Endothelial cell of umbilical vein (primary cell): Measurements from ENCODE around the gene MXI1.

Experiments used
- CTCF ChIP-seq, 2 donors: IDR thresholded peaks; 1 replicate in 1 of 2; 2 replicates in 1 of 2; pipeline ENCODE4 v1.5.1; 2011; ENCODE audit warnings: low read length in 2 of 2, mild to moderate bottlenecking in 2 of 2, moderate library complexity in 2 of 2, control low read depth in 1 of 2, inconsistent platforms in 1 of 2, low read depth in 1 of 2; ENCODE audit not compliant: insufficient read depth in 1 of 2; ENCODE audit errors: extremely low read depth in 1 of 2
- EZH2 ChIP-seq: IDR thresholded peaks from 2 replicates; pipeline ENCODE4 v1.6.1; 2012; ENCODE audit warnings: borderline replicate concordance, low read depth, mild to moderate bottlenecking, moderate library complexity, low read length, inconsistent platforms; ENCODE audit not compliant: severe bottlenecking
- FOS ChIP-seq: IDR thresholded peaks from 2 replicates; pipeline ENCODE4 v1.6.1; 2011; ENCODE audit warnings: mild to moderate bottlenecking, low read length, moderate library complexity, borderline replicate concordance; ENCODE audit not compliant: insufficient read depth
- GATA2 ChIP-seq: IDR thresholded peaks from 2 replicates; pipeline ENCODE4 v1.7.0; 2011; ENCODE audit warnings: low read depth, mild to moderate bottlenecking, moderate library complexity, mixed read lengths, low read length; ENCODE audit not compliant: insufficient read length, insufficient read depth
- POLR2A ChIP-seq: IDR thresholded peaks from 2 replicates; pipeline ENCODE4 v1.6.1; 2012; ENCODE audit warnings: low read depth, mild to moderate bottlenecking, control low read depth, low read length
- POLR2AphosphoS5 ChIP-seq: IDR thresholded peaks from 2 replicates; pipeline ENCODE4 v1.6.1; 2012; ENCODE audit warnings: low read depth, mild to moderate bottlenecking, control low read depth, low read length, moderate library complexity; ENCODE audit not compliant: insufficient read depth

- TF ChIP-seq FOS (no peak), POLR2A (no peak), POLR2AphosphoS5 (no peak), GATA2 (no peak), EZH2 (no peak), CTCF (IDR thresholded peaks at IDR 0.05; ENCODE audit: extremely low read depth in 1 of 2, insufficient read depth in 1 of 2, low read depth in 1 of 2, low read length in 2 of 2) (no peak)
Measured at GRCh38 chr10:110218632-110219031, 11.2 kb downstream of the MXI1 start.
